Esophagus muscularis mucosa (tissue), 2 donors: ENCODE results near the gene KREMEN1.

Experiments used
- POLR2A ChIP-seq: fragments of 450-650 bp; IDR thresholded peaks from one replicate; pipeline ENCODE4 v1.6.1; 2017; ENCODE audit warnings: antibody characterized with exemption, moderate library complexity, mild to moderate bottlenecking, low read depth
- POLR2AphosphoS5 ChIP-seq, 2 donors: sonication (generic); formaldehyde crosslinking; IDR thresholded peaks; one replicate each; pipeline ENCODE4 v1.6.1; 2017; ENCODE audit warnings: antibody characterized with exemption in 2 of 2

GRCh38 chr22:29126670-29127395 is 54.0 kb downstream of the KREMEN1 start:
- TF ChIP-seq POLR2AphosphoS5 (IDR thresholded peaks at IDR 0.05) (no peak), POLR2A (no peak)
